Limb (tissue), 2 donors: Measurements from ENCODE around the gene NYAP2.

Source experiments
- DNase-seq, 2 donors: peaks; one replicate each; pipeline ENCODE4 v3.0.0-alpha.2; 2016; ENCODE audit errors: extremely low spot score in 2 of 2

Gene NYAP2

GRCh38 chr2:225558399-225559071, 159.0 kb downstream of the NYAP2 start:
- no peak for DNase-seq

- no peak for DNase-seq
Observed at GRCh38 chr2:225559072-225559415, 159.5 kb downstream of the NYAP2 start.

- DNase-seq: no peak
Observed at GRCh38 chr2:225566798-225567197, 167.3 kb downstream of the NYAP2 start.

DNA sequence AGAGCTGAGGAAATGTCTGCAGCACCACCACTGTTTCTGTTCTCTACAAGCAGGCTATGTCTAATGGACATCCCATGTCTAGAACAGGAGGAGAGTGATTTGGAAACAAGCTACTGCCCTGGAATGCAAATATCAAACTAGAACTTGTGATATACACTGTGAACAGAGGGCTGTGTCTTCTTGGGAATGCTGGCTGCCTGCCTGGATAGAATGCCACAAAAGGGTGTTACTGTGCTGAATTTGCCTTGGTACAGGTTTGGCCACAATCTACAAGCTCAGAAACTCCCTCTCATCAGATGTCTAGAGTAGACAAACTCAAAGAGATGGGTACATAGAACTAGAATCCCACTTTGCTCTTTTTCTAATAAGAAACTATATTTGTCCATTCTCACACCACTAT, 170.5 kb downstream of the NYAP2 start:
- DNase-seq: no peak

DNA sequence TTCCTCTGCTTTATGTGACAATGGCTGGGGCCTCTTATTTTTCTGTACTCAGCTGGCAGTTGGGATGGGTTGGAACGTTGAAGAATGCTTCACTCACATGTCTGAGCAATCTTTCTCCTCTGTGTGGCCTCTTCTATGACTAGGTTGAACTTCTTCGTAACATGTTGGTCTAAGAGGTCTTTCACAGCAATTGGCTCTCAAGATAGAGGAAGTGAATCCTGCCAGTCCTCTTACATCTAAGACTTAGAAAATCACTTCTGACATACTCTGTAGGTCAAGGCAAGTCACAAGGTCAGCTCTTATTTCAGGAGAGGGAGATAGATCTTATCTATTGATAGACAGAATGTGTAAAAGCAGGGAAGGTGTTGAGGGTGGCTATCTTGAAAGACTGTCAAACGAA, 174.1 kb downstream of the NYAP2 start:
- DNase-seq: no peak

- no peak for DNase-seq
Observed at GRCh38 chr2:225574582-225575138, 175.2 kb downstream of the NYAP2 start.

DNA sequence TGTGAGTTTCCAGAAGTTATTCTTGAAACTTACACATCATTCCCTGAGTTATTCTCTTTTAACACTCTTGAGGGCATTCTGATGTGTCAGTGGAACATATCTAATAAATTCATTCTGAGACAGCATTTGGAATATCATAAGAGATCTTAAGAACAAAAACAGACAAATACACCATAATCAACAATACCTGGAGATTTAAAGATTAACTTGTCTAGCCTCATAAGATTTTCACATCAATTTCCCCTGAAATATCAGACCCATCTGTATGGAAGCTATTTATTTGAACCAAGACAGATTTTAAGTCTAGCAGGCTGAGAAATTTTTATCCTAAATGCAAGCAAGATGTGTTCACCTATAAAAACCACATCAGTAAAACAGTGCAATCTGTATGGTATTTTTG, 181.6 kb downstream of the NYAP2 start:
- no peak for DNase-seq

- no peak for DNase-seq
Observed at GRCh38 chr2:225581906-225582305, 182.4 kb downstream of the NYAP2 start.

DNA sequence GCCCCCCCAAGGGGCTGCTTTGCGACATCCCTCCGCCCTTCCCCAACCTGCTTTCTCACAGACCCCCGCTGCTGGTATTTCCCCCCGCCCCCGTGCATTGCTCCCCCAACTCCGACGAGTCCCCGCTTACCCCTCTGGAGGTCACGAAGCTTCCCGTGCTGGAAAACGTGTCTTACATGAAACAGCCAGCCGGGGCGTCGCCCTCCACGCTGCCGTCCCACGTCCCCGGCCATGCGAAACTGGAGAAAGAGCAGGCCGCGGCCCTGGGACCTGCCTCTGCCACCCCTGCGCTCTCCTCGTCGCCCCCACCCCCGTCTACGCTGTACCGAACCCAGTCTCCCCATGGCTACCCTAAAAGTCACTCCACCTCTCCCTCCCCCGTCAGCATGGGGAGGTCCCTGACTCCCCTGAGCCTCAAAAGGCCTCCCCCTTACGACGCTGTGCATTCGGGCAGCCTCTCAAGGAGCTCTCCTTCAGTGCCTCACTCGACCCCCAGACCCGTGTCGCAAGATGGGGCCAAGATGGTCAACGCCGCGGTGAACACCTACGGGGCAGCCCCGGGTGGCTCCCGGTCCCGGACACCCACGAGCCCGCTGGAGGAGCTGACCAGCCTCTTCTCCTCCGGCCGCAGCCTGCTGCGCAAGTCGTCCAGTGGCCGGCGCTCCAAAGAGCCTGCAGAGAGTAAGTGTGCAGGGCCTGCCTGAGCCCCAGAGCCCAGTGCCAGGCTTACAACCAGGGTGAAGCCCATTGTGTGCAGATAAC, 183.0 kb downstream of the NYAP2 start:
- DNase-seq: no peak

GRCh38 chr2:225584796-225585195, 185.3 kb downstream of the NYAP2 start:
- no peak for DNase-seq

DNA sequence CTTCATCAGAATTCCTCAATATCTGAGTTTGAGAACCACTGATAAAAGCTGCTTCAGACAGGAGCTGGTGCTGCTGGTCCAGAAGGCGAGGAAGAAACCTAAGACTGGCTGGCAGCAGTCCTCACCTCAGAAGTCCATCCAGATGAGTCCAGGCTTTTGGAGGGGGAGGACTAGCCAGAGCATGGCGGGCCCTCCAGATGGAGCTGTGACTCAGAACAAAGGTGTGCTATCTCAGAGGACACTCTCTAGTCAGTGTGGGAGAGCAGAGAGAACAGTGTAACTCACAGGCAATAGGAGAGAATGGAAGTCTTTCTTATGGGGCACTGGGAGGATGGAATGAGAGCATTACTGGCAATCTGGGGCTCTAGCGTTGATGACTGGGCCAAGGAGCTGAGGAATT, 191.4 kb downstream of the NYAP2 start:
- no peak for DNase-seq

GRCh38 chr2:225597911-225598310, 198.4 kb downstream of the NYAP2 start:
- no peak for DNase-seq

- DNase-seq: no peak
Observed at GRCh38 chr2:225598426-225598825, 198.9 kb downstream of the NYAP2 start.

DNA sequence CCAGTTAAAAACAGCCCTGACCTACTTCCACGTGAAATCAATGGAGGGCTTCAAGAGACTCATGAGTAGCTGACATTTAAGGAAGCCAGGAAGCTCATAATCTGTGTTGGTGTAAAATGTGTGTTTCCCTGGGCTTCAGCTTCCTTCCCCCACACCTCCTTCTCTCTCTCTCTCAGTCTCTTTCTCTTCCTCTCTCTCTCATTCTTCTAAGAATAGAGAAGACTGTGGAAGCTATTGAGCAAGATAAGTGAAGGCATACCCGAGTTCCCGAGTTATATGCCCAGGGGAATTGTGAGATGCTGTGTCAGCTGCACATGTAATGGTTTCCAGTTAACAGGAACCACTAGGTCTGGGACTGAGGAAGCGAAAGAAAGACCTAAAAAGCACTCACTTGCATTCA, 199.4 kb downstream of the NYAP2 start:
- no peak for DNase-seq

DNA sequence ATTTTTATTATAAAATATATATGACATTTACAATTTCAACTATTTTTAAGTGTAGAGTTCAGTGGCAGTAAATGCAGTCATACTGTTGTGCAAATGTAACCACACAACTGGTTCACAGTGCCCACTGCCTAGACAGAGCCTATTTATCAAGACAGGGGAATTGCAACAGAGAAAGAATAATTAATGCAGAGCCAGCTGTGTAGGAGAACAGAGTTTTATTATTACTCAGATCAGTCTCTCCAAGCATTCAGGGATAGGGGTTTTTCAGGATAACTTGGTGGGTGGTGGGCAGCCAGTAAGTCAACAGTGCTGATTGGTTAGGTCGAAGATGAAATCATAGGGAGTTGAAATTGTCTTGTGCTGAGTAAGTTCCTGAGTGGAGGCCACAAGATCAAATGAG, 200.3 kb downstream of the NYAP2 start:
- no peak for DNase-seq

DNA sequence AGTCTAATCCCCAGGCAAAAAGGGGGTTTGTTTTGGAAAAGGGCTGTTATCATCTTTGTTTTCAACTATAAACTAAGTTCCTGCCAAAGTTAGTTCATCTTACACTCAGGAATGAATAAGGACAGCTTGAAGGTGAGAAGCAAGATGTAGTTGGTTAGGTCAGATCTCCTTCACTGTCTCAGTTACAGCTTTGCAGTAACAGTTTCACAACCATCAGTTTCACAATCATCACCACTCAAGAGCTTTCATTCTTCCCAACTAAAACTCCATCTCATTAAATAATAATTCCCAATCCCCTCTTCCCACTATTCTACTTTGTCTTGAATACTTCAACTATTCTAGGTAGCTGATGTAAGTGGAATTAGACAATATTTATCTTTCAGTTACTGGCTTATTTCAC, 200.9 kb downstream of the NYAP2 start:
- DNase-seq: no peak

GRCh38 chr2:225600865-225601264, 201.4 kb downstream of the NYAP2 start:
- no peak for DNase-seq

DNA sequence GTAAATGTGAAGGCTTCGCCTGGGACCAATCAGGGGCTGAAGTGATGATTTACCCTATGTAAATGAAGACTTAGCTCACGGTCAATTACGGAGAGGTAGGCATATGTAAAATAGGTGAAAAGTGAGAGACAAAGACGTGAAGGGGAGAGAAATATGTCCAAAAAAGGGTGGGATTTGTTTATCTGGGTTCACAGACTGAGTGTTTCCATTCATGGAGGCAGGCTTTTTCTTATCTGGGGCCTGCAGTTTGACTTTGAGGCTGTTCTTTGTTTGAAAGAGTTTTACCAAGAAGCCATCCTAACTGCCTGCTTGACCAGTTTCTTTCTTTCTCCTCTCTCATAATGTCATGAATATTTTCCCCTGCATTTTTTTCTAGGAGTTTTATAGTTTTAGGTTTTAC, 202.7 kb downstream of the NYAP2 start:
- no peak for DNase-seq

DNA sequence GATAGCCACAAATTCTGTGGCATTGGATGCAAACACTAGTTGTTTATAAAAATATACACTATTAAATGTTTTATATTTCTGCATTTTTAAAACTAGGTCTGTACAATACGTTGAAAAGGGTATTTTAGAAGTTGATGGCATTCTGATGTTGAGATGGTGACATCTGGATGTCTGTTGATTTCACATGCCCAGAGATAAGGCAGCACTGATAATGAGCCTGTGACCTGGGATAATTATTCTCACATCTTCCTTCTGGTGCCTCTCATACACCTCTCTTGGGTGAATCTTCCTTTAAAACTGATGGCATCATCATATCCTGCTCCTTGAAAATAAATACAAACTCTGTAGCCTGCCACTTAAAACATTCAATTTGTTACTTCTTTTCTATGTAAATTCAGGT, 208.6 kb downstream of the NYAP2 start:
- no peak for DNase-seq

DNA sequence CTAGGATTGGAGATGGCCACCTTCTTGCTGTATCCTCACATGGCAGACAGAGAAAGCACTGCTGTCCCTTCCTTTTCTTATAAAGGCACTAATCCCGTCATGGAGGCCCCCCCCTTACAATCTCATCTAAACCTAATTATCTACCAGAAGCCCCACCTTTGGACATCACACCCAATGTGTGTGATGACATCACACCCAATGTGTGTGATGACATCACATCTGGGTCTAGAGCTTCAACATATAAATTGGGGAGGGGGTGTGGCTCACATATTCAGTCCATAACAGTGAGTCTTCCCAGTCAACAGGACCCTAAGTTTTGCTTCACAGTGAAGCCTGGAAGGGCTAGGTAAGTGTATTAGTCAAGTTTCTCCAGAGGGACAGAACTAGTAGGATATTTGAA, 213.1 kb downstream of the NYAP2 start:
- no peak for DNase-seq

GRCh38 chr2:225614915-225615314, 215.4 kb downstream of the NYAP2 start:
- DNase-seq: no peak

DNA sequence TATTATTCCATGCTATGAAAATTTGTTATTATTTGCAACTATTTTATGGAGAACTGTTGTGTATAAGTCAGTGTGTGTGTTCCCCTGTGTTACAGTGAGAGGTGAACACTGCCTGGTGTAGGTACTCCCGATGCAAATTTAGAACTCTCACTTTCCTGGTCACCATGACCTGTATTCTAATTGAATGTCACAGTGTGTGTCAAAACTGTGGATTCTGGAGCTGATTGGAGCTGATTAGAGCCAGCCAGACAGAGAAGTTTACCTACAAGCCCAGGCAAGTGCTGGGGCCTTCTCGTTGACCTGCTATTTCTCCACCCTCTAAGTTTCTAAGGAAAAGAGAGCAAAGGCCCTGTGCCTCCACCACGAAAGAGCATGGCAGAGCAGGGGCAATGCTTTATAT, 216.0 kb downstream of the NYAP2 start:
- no peak for DNase-seq

GRCh38 chr2:225616372-225616771, 216.9 kb downstream of the NYAP2 start:
- no peak for DNase-seq
